WTC11 (cell line): ENCODE measurements around the gene ARCN1. TPM values are rescaled to one million over a fixed set of nuclear protein-coding genes. Genes with fewer than 3 reads are reported as not detected.

Source experiments
- ATAC-seq: fragments of 200-7000 bp; cut with Tn5 transposase; 2 replicates; pipeline ENCODE4 v1.10.0; 2021; ENCODE audit warnings: mild to moderate bottlenecking, moderate library complexity
- CTCF ChIA-PET: fragments of 300-600 bp; sonication (Branson Sonifier 250); formaldehyde crosslinking; loops from one replicate; lab custom pipeline; 2021; ENCODE audit warnings: antibody characterized with exemption; lab: Charles Lee
- POLR2A ChIA-PET: fragments of 350-600 bp; sonication (Branson Sonifier 250); formaldehyde crosslinking; loops from one replicate; lab custom pipeline; 2021; ENCODE audit warnings: antibody characterized with exemption; lab: Charles Lee
- DNase-seq: peaks from one replicate; pipeline ENCODE4 v3.0.0; 2021; ENCODE audit warnings: low spot score
- H3K27ac Mint-ChIP-seq: 2 replicates; pipeline ENCODE4 v1.8.0; 2021; ENCODE audit warnings: mixed read lengths
- H3K27me3 Mint-ChIP-seq: 2 replicates; pipeline ENCODE4 v1.8.0; 2021; ENCODE audit warnings: low read depth, mild to moderate bottlenecking, moderate library complexity, mixed read lengths
- H3K36me3 Mint-ChIP-seq: 2 replicates; pipeline ENCODE4 v1.8.0; 2021; ENCODE audit warnings: mixed read lengths
- H3K4me1 Mint-ChIP-seq: 2 replicates; pipeline ENCODE4 v1.8.0; 2022; ENCODE audit warnings: mixed read lengths
- H3K4me3 Mint-ChIP-seq: 2 replicates; pipeline ENCODE4 v1.8.0; 2021; ENCODE audit warnings: mild to moderate bottlenecking, moderate library complexity, mixed read lengths
- H3K9me3 Mint-ChIP-seq: 2 replicates; pipeline ENCODE4 v1.8.0; 2021; ENCODE audit warnings: mixed read lengths
- CREM ChIP-seq: sonication (generic); formaldehyde crosslinking; IDR thresholded peaks from 2 replicates; pipeline ENCODE4 v1.8.1; 2022; ENCODE audit warnings: mild to moderate bottlenecking, missing genetic modification reagents, moderate library complexity
- ESRRA ChIP-seq: sonication (generic); formaldehyde crosslinking; IDR thresholded peaks from 2 replicates; pipeline ENCODE4 v1.8.1; 2022; ENCODE audit warnings: mild to moderate bottlenecking, missing genetic modification reagents, borderline replicate concordance
- ETV6 ChIP-seq: sonication (generic); formaldehyde crosslinking; IDR thresholded peaks from 2 replicates; pipeline ENCODE4 v1.8.1; 2022; ENCODE audit warnings: mild to moderate bottlenecking, missing genetic modification reagents
- MYBL2 ChIP-seq: sonication (generic); formaldehyde crosslinking; IDR thresholded peaks from 2 replicates; pipeline ENCODE4 v1.8.1; 2023; ENCODE audit warnings: mild to moderate bottlenecking, moderate library complexity, missing genetic modification reagents
- RELA ChIP-seq: sonication (generic); formaldehyde crosslinking; IDR thresholded peaks from 2 replicates; pipeline ENCODE4 v1.8.1; 2022; ENCODE audit warnings: missing genetic modification reagents, mild to moderate bottlenecking, borderline replicate concordance
- SMAD3 ChIP-seq: sonication (generic); formaldehyde crosslinking; IDR thresholded peaks from 2 replicates; pipeline ENCODE4 v1.8.0; 2022; ENCODE audit warnings: missing genetic modification reagents, mild to moderate bottlenecking, borderline replicate concordance
- TCF7 ChIP-seq: sonication (generic); formaldehyde crosslinking; IDR thresholded peaks from 2 replicates; pipeline ENCODE4 v1.8.0; 2022; ENCODE audit warnings: mild to moderate bottlenecking, low read depth, missing genetic modification reagents, moderate library complexity
- ZBTB21 ChIP-seq: sonication (generic); formaldehyde crosslinking; IDR thresholded peaks from 2 replicates; pipeline ENCODE4 v1.8.1; 2023; ENCODE audit warnings: mild to moderate bottlenecking, missing genetic modification reagents, borderline replicate concordance
- ZNF138 ChIP-seq: sonication (generic); formaldehyde crosslinking; conservative IDR thresholded peaks from 2 replicates; pipeline ENCODE4 v1.8.1; 2022; ENCODE audit warnings: mild to moderate bottlenecking, moderate library complexity, missing genetic modification reagents
- ZNF396 ChIP-seq: fragments of 250-450 bp; sonication (Bioruptor Pico); IDR thresholded peaks from 2 replicates; pipeline ENCODE4 v1.8.0; 2021; ENCODE audit warnings: mild to moderate bottlenecking, moderate library complexity, borderline replicate concordance
- total RNA-seq: library from RNA; stranded (reverse); gene quantifications from 3 replicates; pipeline ENCODE4 v1.2.3, GENCODE V29; 2021
- TF ChIP-seq, protein P1 (sequence below): sonication (generic); formaldehyde crosslinking; IDR thresholded peaks from 2 replicates; pipeline ENCODE4 v1.8.1; 2022; ENCODE audit warnings: mild to moderate bottlenecking, moderate library complexity, missing genetic modification reagents
- TF ChIP-seq, protein P2 (sequence below): sonication (generic); formaldehyde crosslinking; IDR thresholded peaks from 2 replicates; pipeline ENCODE4 v1.8.0; 2023; ENCODE audit warnings: missing genetic modification reagents
- TF ChIP-seq, protein P3 (sequence below): sonication (generic); formaldehyde crosslinking; IDR thresholded peaks from 2 replicates; pipeline ENCODE4 v1.8.1; 2022; ENCODE audit warnings: missing genetic modification reagents, borderline replicate concordance
- TF ChIP-seq, protein P4 (sequence below): sonication (generic); formaldehyde crosslinking; IDR thresholded peaks from 2 replicates; pipeline ENCODE4 v1.8.1; 2023; ENCODE audit warnings: mild to moderate bottlenecking, missing genetic modification reagents
- TF ChIP-seq, protein P5 (sequence below): sonication (generic); formaldehyde crosslinking; IDR thresholded peaks from 2 replicates; pipeline ENCODE4 v1.8.0; 2022; ENCODE audit warnings: missing genetic modification reagents

The ARCN1 gene
- total RNA-seq, 1 experiment from 2014 or later: 154 TPM

DNA sequence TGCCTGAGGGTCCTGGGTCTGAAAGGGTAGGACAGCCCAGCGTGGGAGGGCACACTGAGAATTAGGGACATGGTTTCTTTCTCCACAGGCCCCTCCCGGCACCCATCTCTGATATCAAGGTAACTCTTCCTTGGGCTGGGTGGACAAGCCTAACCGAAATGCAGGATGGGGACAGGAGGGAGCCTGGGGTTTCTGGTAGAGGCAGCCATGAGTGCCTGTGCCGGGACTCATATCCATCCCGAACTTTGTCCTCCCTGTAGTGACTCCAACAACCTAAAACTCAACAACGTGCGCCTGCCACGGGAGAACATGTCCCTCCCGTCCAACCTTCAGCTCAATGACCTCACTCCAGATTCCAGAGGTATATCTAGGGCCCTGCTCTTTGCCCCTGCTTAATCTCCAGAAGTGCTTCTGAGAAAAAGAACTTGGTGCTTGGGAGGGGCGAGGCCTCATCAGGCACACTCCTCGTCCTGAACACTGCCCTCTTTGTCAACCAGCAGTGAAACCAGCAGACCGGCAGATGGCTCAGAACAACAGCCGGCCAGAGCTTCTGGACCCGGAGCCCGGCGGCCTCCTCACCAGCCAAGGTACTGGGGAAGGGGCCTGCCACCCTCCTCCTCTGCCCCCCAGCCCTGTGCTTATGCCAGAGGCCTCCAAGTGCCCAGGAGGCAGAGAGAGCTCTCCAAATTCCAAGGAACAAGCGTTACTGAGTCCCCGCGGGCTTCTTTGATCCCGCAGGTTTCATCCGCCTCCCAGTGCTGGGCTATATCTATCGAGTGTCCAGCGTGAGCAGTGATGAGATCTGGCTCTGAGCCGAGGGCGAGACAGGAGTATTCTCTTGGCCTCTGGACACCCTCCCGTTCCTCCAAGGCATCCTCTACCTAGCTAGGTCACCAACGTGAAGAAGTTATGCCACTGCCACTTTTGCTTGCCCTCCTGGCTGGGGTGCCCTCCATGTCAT lies 38.2 kb upstream of the ARCN1 start:
- no peak for ATAC-seq
- H3K27me3 Mint-ChIP-seq: peaks cover 3% of the 10 kb centered on the region; the same call in 1 of the 2 replicates
- TF ChIP-seq ESRRA (no peak), TCF7 (CRISPR knock-in tag) (no peak), CREM (no peak), ZNF396 (CRISPR knock-in tag) (no peak)
- TF ChIP-seq, protein P1, sequence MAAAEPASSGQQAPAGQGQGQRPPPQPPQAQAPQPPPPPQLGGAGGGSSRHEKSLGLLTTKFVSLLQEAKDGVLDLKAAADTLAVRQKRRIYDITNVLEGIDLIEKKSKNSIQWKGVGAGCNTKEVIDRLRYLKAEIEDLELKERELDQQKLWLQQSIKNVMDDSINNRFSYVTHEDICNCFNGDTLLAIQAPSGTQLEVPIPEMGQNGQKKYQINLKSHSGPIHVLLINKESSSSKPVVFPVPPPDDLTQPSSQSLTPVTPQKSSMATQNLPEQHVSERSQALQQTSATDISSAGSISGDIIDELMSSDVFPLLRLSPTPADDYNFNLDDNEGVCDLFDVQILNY (CRISPR knock-in tag): no peak
- TF ChIP-seq, protein P2, sequence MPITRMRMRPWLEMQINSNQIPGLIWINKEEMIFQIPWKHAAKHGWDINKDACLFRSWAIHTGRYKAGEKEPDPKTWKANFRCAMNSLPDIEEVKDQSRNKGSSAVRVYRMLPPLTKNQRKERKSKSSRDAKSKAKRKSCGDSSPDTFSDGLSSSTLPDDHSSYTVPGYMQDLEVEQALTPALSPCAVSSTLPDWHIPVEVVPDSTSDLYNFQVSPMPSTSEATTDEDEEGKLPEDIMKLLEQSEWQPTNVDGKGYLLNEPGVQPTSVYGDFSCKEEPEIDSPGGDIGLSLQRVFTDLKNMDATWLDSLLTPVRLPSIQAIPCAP (CRISPR knock-in tag): no peak
- TF ChIP-seq, all 79 proteins: peak for 0
- no peaks in the 10 kb centered on the region for H3K36me3 Mint-ChIP-seq
- POLR2A ChIA-PET: no interaction called here
- CTCF ChIA-PET: no interaction called here
- no peak overlapping the region for H3K27ac Mint-ChIP-seq
- no peaks in the 10 kb centered on the region for H3K9me3 Mint-ChIP-seq
- H3K4me1 Mint-ChIP-seq: peaks cover 15% of the 10 kb centered on the region
- H3K4me3 Mint-ChIP-seq: no peak overlapping the region
- DNase-seq: no peak

GRCh38 chr11:118535261-118535660 lies 36.9 kb upstream of the ARCN1 start:
- DNase-seq: no peak
- no peak for TF ChIP-seq SMAD3 (CRISPR knock-in tag)
- TF ChIP-seq, protein P3, sequence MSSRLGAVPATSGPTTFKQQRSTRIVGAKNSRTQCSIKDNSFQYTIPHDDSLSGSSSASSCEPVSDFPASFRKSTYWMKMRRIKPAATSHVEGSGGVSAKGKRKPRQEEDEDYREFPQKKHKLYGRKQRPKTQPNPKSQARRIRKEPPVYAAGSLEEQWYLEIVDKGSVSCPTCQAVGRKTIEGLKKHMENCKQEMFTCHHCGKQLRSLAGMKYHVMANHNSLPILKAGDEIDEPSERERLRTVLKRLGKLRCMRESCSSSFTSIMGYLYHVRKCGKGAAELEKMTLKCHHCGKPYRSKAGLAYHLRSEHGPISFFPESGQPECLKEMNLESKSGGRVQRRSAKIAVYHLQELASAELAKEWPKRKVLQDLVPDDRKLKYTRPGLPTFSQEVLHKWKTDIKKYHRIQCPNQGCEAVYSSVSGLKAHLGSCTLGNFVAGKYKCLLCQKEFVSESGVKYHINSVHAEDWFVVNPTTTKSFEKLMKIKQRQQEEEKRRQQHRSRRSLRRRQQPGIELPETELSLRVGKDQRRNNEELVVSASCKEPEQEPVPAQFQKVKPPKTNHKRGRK (CRISPR knock-in tag): no peak
- TF ChIP-seq, protein P4, sequence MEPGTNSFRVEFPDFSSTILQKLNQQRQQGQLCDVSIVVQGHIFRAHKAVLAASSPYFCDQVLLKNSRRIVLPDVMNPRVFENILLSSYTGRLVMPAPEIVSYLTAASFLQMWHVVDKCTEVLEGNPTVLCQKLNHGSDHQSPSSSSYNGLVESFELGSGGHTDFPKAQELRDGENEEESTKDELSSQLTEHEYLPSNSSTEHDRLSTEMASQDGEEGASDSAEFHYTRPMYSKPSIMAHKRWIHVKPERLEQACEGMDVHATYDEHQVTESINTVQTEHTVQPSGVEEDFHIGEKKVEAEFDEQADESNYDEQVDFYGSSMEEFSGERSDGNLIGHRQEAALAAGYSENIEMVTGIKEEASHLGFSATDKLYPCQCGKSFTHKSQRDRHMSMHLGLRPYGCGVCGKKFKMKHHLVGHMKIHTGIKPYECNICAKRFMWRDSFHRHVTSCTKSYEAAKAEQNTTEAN (CRISPR knock-in tag): no peak
- no peak for TF ChIP-seq RELA (CRISPR knock-in tag)
- TF ChIP-seq ZBTB21: no peak
- TF ChIP-seq, all 79 proteins: peak for 0
- no peak for ATAC-seq
- no peak overlapping the region for H3K27ac Mint-ChIP-seq
- no peak overlapping the region for H3K4me3 Mint-ChIP-seq
- H3K4me1 Mint-ChIP-seq: peaks cover 3% of the 10 kb centered on the region
- H3K36me3 Mint-ChIP-seq: peaks cover 2% of the 10 kb centered on the region
- CTCF ChIA-PET: no interaction called here
- H3K9me3 Mint-ChIP-seq: 0 out of 2 replicates have a peak, but pooled peaks cover 2% of the 10 kb centered on the region
- POLR2A ChIA-PET: no interaction called here
- H3K27me3 Mint-ChIP-seq: peaks cover under 1% of the 10 kb centered on the region; the same call in 1 of the 2 replicates

GRCh38 chr11:118536726-118537125 lies 35.5 kb upstream of the ARCN1 start:
- no peaks in the 10 kb centered on the region for H3K27me3 Mint-ChIP-seq
- no peak overlapping the region for H3K4me3 Mint-ChIP-seq
- 0 out of 2 replicates have a peak, but pooled peaks cover 2% of the 10 kb centered on the region for H3K4me1 Mint-ChIP-seq
- ATAC-seq (no peak), DNase-seq (no peak)
- 0 out of 2 replicates have a peak, but pooled peaks cover 6% of the 10 kb centered on the region for H3K9me3 Mint-ChIP-seq
- POLR2A ChIA-PET: no interaction called here
- CTCF ChIA-PET: no interaction called here
- TF ChIP-seq ZNF138 (no peak), MYBL2 (CRISPR knock-in tag) (no peak), ETV6 (no peak)
- TF ChIP-seq, protein P3 (CRISPR knock-in tag): no peak
- TF ChIP-seq, protein P5, sequence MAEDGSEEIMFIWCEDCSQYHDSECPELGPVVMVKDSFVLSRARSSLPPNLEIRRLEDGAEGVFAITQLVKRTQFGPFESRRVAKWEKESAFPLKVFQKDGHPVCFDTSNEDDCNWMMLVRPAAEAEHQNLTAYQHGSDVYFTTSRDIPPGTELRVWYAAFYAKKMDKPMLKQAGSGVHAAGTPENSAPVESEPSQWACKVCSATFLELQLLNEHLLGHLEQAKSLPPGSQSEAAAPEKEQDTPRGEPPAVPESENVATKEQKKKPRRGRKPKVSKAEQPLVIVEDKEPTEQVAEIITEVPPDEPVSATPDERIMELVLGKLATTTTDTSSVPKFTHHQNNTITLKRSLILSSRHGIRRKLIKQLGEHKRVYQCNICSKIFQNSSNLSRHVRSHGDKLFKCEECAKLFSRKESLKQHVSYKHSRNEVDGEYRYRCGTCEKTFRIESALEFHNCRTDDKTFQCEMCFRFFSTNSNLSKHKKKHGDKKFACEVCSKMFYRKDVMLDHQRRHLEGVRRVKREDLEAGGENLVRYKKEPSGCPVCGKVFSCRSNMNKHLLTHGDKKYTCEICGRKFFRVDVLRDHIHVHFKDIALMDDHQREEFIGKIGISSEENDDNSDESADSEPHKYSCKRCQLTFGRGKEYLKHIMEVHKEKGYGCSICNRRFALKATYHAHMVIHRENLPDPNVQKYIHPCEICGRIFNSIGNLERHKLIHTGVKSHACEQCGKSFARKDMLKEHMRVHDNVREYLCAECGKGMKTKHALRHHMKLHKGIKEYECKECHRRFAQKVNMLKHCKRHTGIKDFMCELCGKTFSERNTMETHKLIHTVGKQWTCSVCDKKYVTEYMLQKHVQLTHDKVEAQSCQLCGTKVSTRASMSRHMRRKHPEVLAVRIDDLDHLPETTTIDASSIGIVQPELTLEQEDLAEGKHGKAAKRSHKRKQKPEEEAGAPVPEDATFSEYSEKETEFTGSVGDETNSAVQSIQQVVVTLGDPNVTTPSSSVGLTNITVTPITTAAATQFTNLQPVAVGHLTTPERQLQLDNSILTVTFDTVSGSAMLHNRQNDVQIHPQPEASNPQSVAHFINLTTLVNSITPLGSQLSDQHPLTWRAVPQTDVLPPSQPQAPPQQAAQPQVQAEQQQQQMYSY (CRISPR knock-in tag): no peak
- TF ChIP-seq, all 79 proteins: peak for 0
- no peak overlapping the region; the same call in 1 of the 2 replicates for H3K27ac Mint-ChIP-seq
- peaks cover 8% of the 10 kb centered on the region for H3K36me3 Mint-ChIP-seq
